Effector memory CD8-positive, alpha-beta T cell (primary cell): ENCODE measurements around the gene ARL5A.

ENCODE experiments used
- ATAC-seq: fragments of 150-1000 bp; cut with Tn5 transposase; replicated peaks from 2 replicates; pipeline ENCODE4 v1.10.0; 2021; ENCODE audit warnings: mild to moderate bottlenecking, moderate library complexity
- DNase-seq, 3 experiments: peaks; one replicate each; pipeline ENCODE4 v3.0.0; 2021
- H3K27ac Mint-ChIP-seq, 2 donors: one replicate each; pipeline ENCODE4 v1.8.0; 2022; ENCODE audit warnings: mild to moderate bottlenecking in 2 of 2, mixed read lengths in 2 of 2, moderate library complexity in 2 of 2
- H3K27me3 Mint-ChIP-seq, 2 donors: one replicate each; pipeline ENCODE4 v1.8.0; 2022; ENCODE audit warnings: mixed read lengths in 2 of 2
- H3K36me3 Mint-ChIP-seq: one replicate; pipeline ENCODE4 v1.8.0; 2022; ENCODE audit warnings: mild to moderate bottlenecking, moderate library complexity, mixed read lengths; ENCODE audit not compliant: insufficient read depth
- H3K4me1 Mint-ChIP-seq, 2 donors: one replicate each; pipeline ENCODE4 v1.8.0; 2022; ENCODE audit warnings: low read depth in 2 of 2, mixed read lengths in 2 of 2
- H3K4me3 Mint-ChIP-seq, 2 donors: one replicate each; pipeline ENCODE4 v1.8.0; 2022; ENCODE audit warnings: mild to moderate bottlenecking in 2 of 2, mixed read lengths in 2 of 2, moderate library complexity in 2 of 2
- H3K9me3 Mint-ChIP-seq, 2 donors: one replicate each; pipeline ENCODE4 v1.8.0; 2022; ENCODE audit warnings: mixed read lengths in 2 of 2

ARL5A gene

DNA sequence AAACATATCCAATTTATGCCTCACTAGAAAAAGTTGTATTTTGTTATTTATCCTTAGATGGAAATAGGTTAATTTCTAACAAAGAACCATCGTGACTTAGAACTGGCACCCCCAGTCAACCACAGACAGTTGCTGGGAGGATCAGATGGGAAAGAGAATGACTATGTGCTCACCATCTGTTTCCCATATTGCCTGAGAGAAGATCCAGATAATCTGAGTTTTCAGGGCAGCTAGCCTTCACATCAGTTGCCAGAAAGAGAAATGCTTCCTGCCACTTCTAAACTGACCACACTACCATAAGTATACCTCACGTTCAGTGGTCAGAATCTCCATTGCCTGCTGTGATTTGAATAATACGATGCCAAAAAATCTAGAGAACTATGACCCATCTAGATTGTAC, 65.5 kb downstream of the ARL5A start:
- Mint-ChIP-seq H3K4me3 (no peak overlapping the region), H3K9me3 (no peaks in the 10 kb centered on the region), H3K4me1 (peaks cover 21 to 23% of the 10 kb centered on the region in 2 donors), H3K27ac (no peak overlapping the region), H3K27me3 (no peaks in the 10 kb centered on the region), H3K36me3 (no peaks in the 10 kb centered on the region)
- ATAC-seq (no peak), DNase-seq (no peak)

DNA sequence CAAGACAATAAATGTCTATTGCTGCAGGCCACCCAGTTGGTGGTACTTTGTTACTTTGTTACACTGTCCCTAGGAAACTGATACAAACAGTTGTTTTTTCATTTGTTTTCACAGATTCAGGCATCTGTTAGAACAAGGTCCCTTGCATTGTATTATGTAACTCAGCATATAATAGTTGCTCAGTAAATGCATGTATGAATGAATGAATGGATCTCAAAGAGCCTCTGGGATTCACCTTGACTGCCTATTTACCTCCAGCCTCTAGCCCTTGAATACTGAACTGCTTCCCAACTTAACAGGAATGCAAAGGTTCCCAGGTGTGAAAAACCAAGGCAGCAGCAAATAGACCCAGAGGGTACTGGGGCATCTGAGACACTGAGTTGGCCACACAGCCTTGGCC, 66.5 kb downstream of the ARL5A start:
- H3K9me3 Mint-ChIP-seq = no peaks in the 10 kb centered on the region
- H3K4me3 Mint-ChIP-seq = no peak overlapping the region
- no peak overlapping the region for H3K27ac Mint-ChIP-seq
- DNase-seq (no peak), ATAC-seq (no peak)
- H3K27me3 Mint-ChIP-seq = no peaks in the 10 kb centered on the region
- H3K36me3 Mint-ChIP-seq = no peaks in the 10 kb centered on the region
- peaks cover 16% of the 10 kb centered on the region in 2 donors for H3K4me1 Mint-ChIP-seq

DNA sequence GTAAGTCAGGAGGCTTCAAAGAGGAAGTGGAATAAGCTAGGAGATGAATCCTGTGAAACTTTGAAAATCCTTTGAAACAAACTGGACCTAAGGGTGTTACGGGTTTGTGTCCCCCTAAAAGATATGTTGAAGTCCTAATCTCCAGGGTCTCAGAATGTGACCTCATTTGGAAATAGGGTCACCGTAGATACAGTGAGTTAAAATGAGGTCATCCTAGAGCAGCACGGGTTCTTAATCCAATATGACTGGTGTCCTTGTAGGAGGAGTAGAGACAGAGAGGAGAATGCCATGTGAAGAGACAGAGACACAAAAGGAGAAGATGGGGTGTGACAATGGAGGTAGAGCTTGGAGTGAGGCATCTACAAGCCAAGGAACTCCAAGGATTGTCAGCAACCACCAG, 67.0 kb downstream of the ARL5A start:
- Mint-ChIP-seq H3K9me3 (no peaks in the 10 kb centered on the region), H3K4me1 (peaks cover 11% of the 10 kb centered on the region in 2 donors), H3K27me3 (no peaks in the 10 kb centered on the region), H3K36me3 (no peaks in the 10 kb centered on the region), H3K27ac (no peak overlapping the region), H3K4me3 (no peak overlapping the region)
- DNase-seq (no peak), ATAC-seq (no peak)

DNA sequence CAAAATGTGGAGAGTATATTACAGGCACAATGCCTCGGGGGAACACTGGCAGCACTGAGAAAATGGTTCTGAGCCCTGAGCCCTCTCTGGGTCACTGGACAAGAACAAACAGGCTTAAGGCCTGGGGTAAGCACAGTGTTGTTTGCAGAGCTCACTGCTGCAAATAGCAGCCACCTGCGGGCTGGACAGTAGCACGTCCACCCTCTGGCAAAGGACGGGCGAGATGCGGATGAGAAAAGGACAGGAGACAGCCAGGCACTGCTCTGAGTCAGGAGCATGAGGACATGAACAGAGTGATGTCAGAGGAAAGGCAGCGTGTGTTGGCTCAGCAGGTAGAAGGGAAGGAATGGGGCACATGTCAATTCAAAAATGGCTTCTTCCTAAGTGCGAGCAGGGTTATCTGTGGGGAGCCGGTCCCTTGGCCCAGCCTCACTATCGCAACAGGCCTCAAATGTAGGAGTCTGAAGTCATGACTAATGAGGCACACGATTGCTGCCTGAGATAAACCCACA, 68.0 kb downstream of the ARL5A start:
- no peaks in the 10 kb centered on the region for H3K27me3 Mint-ChIP-seq
- H3K27ac Mint-ChIP-seq = no peak overlapping the region
- no peaks in the 10 kb centered on the region for H3K9me3 Mint-ChIP-seq
- H3K4me3 Mint-ChIP-seq = no peak overlapping the region
- H3K36me3 Mint-ChIP-seq = no peaks in the 10 kb centered on the region
- no peak for DNase-seq
- peaks cover under 1 to 3% of the 10 kb centered on the region in 2 donors for H3K4me1 Mint-ChIP-seq
- no peak for ATAC-seq

DNA sequence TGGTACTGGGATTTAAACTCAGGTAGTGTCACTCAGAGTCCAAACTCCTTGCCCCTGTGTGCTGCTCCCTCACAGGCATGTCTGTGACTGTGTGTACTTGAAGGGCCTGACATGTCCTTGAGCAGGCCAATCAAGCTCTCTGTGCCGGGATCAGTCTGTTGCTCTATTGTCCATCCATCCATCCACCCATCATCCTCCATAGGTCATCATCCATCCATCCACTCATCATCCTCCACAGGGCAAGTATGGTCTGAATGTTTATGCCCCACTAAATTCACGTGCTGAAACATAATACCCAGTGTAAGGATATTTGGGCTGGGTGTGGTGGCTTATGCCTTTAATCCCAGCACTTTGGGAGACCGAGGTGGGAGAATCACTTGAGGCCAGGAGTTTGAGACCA, 69.5 kb downstream of the ARL5A start:
- DNase-seq = no peak
- Mint-ChIP-seq H3K27me3 (no peaks in the 10 kb centered on the region), H3K9me3 (no peaks in the 10 kb centered on the region), H3K4me3 (no peak overlapping the region), H3K27ac (no peak overlapping the region), H3K4me1 (peaks cover 0 to 2% of the 10 kb centered on the region in 2 donors), H3K36me3 (no peaks in the 10 kb centered on the region)
- no peak for ATAC-seq

DNA sequence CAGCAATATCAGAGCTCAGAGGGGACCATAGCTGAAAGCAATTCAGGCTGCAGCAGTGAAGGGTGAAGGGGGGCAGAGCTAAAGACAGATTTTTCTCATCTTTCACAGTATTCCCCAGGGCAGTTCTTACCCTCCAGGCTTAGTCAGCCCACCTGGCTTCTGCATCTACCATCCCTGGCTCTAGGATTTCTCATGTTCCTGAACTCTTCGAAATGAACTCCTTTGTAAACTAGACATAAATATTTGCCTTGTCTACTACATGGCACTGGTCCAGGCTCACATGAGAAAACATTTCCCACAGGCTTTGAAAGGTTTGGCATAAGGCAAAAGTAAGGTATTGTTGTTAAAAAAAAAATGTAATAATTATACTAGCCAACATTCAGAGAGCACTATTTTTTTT, 70.4 kb downstream of the ARL5A start:
- Mint-ChIP-seq H3K4me1 (peaks cover 0 to 2% of the 10 kb centered on the region in 2 donors), H3K9me3 (no peaks in the 10 kb centered on the region), H3K36me3 (no peaks in the 10 kb centered on the region), H3K4me3 (no peak overlapping the region), H3K27ac (no peak overlapping the region), H3K27me3 (no peaks in the 10 kb centered on the region)
- DNase-seq (no peak), ATAC-seq (no peak)

DNA sequence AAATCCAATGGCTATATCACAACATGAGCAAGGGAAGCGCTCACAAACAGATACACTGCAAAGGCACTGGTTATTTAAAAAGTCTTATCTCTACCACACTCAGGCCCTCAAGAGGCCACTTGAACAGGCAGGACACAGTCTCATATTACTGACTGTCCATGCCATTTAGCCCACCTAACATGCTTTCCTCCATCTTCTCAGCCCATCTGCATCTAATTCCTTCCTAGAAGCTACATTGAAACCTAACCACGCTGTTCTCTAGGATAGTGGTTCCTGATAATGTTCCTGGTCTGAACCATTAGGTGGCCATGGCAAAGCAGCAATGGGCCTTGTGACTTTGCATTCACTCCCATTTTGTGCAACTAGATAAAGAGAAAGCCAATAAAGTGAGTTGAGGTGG, 71.4 kb downstream of the ARL5A start:
- ATAC-seq (no peak), DNase-seq (no peak)
- H3K4me3 Mint-ChIP-seq = no peak overlapping the region
- no peak overlapping the region for H3K27ac Mint-ChIP-seq
- peaks cover 0 to 2% of the 10 kb centered on the region in 2 donors for H3K4me1 Mint-ChIP-seq
- H3K9me3 Mint-ChIP-seq = no peaks in the 10 kb centered on the region
- H3K36me3 Mint-ChIP-seq = no peaks in the 10 kb centered on the region
- H3K27me3 Mint-ChIP-seq = no peaks in the 10 kb centered on the region

DNA sequence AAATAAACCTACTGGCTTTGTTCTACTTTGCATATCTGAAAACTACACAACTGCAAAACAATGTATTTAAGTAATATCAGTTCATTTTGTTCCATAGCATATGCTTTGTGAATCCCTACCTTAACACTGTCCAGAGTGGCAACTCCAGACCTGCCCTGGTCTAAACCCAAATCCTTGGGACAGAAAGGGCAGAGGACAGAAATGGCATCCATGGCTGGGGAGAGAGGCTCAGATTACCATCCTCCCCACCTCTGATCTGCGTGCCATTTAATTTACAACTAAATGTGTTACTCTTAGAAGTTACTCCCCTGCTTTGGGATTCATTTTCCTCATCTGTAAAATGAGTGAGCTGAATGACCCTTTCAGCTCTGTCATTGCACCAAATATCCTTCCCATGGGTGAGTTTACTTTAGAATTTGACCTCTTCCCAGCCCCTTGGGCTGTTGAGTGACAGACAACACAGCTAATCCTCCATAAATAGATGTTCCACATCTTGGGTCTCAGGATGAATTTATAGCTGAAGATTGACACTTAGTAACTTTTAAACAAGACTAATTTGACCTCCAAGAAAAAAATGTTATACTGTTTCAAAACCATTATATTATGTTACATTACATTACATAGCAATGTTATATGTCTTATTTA, 73.8 kb downstream of the ARL5A start:
- ATAC-seq = no peak
- no peak overlapping the region for H3K27ac Mint-ChIP-seq
- H3K4me3 Mint-ChIP-seq = no peak overlapping the region
- no peak for DNase-seq
- H3K36me3 Mint-ChIP-seq = no peaks in the 10 kb centered on the region
- no peaks in the 10 kb centered on the region for H3K9me3 Mint-ChIP-seq
- H3K4me1 Mint-ChIP-seq = no peaks in the 10 kb centered on the region
- no peaks in the 10 kb centered on the region for H3K27me3 Mint-ChIP-seq

DNA sequence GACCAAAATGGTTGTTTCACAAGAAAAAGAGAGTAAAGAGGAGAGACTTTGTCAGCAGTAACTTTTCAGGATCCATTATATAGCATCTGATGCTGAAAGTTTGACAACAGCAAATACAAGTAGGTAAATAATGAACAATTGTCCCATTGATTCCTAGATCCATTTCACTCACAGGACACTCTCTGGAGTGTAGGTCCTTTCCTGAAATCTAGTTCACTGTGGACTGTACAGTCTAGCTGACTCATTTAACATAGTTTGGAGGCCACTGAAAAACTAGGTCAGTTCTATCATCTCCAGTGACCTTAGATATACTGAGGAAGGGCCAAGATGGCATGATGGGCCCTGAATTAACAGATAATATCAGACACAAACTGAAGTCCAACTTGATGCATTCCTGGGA, 74.7 kb downstream of the ARL5A start:
- no peak for ATAC-seq
- DNase-seq = no peak
- Mint-ChIP-seq H3K27ac (no peak overlapping the region), H3K9me3 (no peaks in the 10 kb centered on the region), H3K4me1 (no peaks in the 10 kb centered on the region), H3K4me3 (no peak overlapping the region), H3K36me3 (no peaks in the 10 kb centered on the region), H3K27me3 (no peaks in the 10 kb centered on the region)
